Measurements from ENCODE around the gene SEMA3C. TPM values are rescaled to one million over a fixed set of nuclear protein-coding genes. Genes with fewer than 3 reads are reported as not detected.
A peak's percentile ranks its signal among the peaks of the same experiment; 100 is the strongest.

The SEMA3C gene
- total and polyA plus RNA-seq, 8 donors = 4.5 to 344 (median 68.7) TPM

- Histone ChIP-seq H3K36me3 (no peaks in the 10 kb centered on the region), H3K27me3 (no peaks in the 10 kb centered on the region), H3K9me3 (no peaks in the 10 kb centered on the region), H3K4me3 (no peak overlapping the region), H3K27ac (peak overlapping the region in 2 of 5 donors; percentile 12 to 25), H3K4me1 (peaks cover 0 to 27% (median 12%) of the 10 kb centered on the region in 4 donors)
- no peak for DNase-seq
- intact Hi-C loops (cut with DNase I; ENCODE audit: low total_unique reads) = no loop called here
- WGBS, 5 donors = 58 to 67% (median 63%) methylated on average over 2 of the region's 2 CpGs
- TF ChIP-seq EP300 (IDR thresholded peaks at IDR 0.05) = no peak
- TF ChIP-seq POLR2A (IDR thresholded peaks at IDR 0.05) = no peak
- no peak for TF ChIP-seq POLR2AphosphoS5 (IDR thresholded peaks at IDR 0.05)
- TF ChIP-seq, protein P1, sequence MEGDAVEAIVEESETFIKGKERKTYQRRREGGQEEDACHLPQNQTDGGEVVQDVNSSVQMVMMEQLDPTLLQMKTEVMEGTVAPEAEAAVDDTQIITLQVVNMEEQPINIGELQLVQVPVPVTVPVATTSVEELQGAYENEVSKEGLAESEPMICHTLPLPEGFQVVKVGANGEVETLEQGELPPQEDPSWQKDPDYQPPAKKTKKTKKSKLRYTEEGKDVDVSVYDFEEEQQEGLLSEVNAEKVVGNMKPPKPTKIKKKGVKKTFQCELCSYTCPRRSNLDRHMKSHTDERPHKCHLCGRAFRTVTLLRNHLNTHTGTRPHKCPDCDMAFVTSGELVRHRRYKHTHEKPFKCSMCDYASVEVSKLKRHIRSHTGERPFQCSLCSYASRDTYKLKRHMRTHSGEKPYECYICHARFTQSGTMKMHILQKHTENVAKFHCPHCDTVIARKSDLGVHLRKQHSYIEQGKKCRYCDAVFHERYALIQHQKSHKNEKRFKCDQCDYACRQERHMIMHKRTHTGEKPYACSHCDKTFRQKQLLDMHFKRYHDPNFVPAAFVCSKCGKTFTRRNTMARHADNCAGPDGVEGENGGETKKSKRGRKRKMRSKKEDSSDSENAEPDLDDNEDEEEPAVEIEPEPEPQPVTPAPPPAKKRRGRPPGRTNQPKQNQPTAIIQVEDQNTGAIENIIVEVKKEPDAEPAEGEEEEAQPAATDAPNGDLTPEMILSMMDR (IDR thresholded peaks at IDR 0.05) = no peak
These were observed 47.6 kb downstream of the SEMA3C start for GRCh38 chr7:80871228-80871627.

- no peaks in the 10 kb centered on the region for H3K36me3 ChIP-seq
- intact Hi-C loops (cut with DNase I; ENCODE audit: low total_unique reads) = no loop called here
- WGBS, 5 donors = 31 to 41% (median 38%) methylated on average over 4 of the region's 4 CpGs
These were observed 48.0 kb downstream of the SEMA3C start for GRCh38 chr7:80870813-80871212.

DNA sequence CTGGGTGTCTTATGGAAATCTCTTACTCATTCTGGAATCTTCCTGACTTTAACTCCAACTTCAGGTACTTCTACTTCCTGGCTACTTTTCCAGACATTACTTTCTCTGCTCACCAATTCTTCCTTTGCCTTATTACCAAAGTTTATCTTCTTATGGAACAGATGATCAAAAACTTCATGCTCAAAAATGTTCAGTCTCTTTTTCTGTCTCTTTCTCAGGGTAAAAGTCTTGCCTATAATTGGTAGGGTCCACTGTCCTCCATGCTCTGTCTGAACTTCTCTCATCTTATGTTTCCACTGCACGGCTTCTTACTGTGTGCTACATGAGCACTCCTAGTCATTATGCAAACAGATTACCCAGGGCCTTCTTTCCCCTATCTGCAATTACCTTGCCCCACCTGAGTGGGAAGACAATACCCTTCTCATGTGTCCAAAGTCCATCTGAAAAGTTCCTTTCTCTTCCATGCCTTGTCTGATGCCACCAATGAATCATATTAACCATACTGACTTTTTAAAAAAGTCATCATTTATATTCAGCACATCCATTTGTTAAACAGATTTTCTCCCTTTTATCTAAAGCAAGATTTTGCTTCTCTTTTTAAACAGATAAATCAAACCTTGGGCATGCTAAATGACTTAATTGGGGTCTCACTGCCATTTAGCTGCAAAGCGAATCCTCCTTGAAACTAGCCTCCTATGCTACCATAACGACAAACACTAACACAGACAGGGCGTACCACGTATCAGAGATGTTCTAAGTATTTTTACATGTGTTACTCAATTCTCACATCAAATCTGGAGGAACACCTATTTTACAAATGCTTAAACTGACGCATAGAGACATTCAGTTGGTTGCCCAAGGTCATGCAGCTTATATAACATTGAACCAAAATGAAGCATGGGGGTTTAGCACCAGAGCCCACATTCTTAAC is 48.8 kb downstream of the SEMA3C start:
- peaks cover 0 to 27% (median 12%) of the 10 kb centered on the region in 4 donors for H3K4me1 ChIP-seq
- intact Hi-C loops (cut with DNase I; ENCODE audit: low total_unique reads) = no loop called here
- H3K36me3 ChIP-seq = no peaks in the 10 kb centered on the region
- 83 to 89% (median 86%) methylated on average over 6 of the region's 6 CpGs for WGBS, 5 donors
- no peak overlapping the region for H3K4me3 ChIP-seq
- H3K9me3 ChIP-seq = no peaks in the 10 kb centered on the region
- H3K27ac ChIP-seq = peak overlapping the region; percentile 3 to 45 (median 18)
- DNase-seq = peak in 1 of 2 donors; percentile 46
- no peaks in the 10 kb centered on the region for H3K27me3 ChIP-seq
- peak in 1 of 3 donors; percentile 9 for TF ChIP-seq POLR2AphosphoS5 (IDR thresholded peaks at IDR 0.05)
- TF ChIP-seq, protein P1 (IDR thresholded peaks at IDR 0.05) = no peak

More at GRCh38 chr7:80870813-80871212, 48.0 kb downstream of the SEMA3C start:
- H3K27me3 ChIP-seq = no peaks in the 10 kb centered on the region
- peak overlapping the region in 2 of 5 donors; percentile 12 to 25 for H3K27ac ChIP-seq
- H3K9me3 ChIP-seq = no peaks in the 10 kb centered on the region
- DNase-seq = no peak
- H3K4me3 ChIP-seq = no peak overlapping the region
- peaks cover 0 to 27% (median 12%) of the 10 kb centered on the region in 4 donors for H3K4me1 ChIP-seq
- TF ChIP-seq, protein P1 (IDR thresholded peaks at IDR 0.05) = no peak
- TF ChIP-seq POLR2A (IDR thresholded peaks at IDR 0.05) (no peak), EP300 (IDR thresholded peaks at IDR 0.05) (no peak), POLR2AphosphoS5 (IDR thresholded peaks at IDR 0.05) (no peak)

- TF ChIP-seq EP300 (IDR thresholded peaks at IDR 0.05) (no peak), POLR2AphosphoS5 (IDR thresholded peaks at IDR 0.05) (no peak), POLR2A (IDR thresholded peaks at IDR 0.05) (no peak)
- TF ChIP-seq, protein P1 (IDR thresholded peaks at IDR 0.05) = no peak
- DNase-seq = no peak
- 50 to 67% (median 58%) methylated on average over 4 of the region's 4 CpGs for WGBS, 5 donors
- H3K4me1 ChIP-seq = peaks cover 0 to 27% (median 12%) of the 10 kb centered on the region in 4 donors
- H3K27me3 ChIP-seq = no peaks in the 10 kb centered on the region
- intact Hi-C loops (cut with DNase I; ENCODE audit: low total_unique reads) = no loop called here
- H3K27ac ChIP-seq = peak overlapping the region in 3 of 5 donors; percentile 3 to 18 (median 9)
- no peaks in the 10 kb centered on the region for H3K36me3 ChIP-seq
- H3K9me3 ChIP-seq = no peaks in the 10 kb centered on the region
- H3K4me3 ChIP-seq = no peak overlapping the region
These were observed 49.6 kb downstream of the SEMA3C start for GRCh38 chr7:80869106-80869784.

All from stomach (tissue), 9 donors.